GM20000 (cell line): ENCODE measurements around the gene DCANP1.

Source experiments
- DNase-seq: peaks from one replicate; pipeline ENCODE4 v3.0.0; 2012; ENCODE audit warnings: low spot score
- TF ChIP-seq, protein P1 (sequence below): IDR thresholded peaks from 2 replicates; pipeline ENCODE4 v1.5.1; 2012; ENCODE audit warnings: mild to moderate bottlenecking, control low read depth; ENCODE audit errors: extremely low read depth, missing control alignments

Gene DCANP1

DNA sequence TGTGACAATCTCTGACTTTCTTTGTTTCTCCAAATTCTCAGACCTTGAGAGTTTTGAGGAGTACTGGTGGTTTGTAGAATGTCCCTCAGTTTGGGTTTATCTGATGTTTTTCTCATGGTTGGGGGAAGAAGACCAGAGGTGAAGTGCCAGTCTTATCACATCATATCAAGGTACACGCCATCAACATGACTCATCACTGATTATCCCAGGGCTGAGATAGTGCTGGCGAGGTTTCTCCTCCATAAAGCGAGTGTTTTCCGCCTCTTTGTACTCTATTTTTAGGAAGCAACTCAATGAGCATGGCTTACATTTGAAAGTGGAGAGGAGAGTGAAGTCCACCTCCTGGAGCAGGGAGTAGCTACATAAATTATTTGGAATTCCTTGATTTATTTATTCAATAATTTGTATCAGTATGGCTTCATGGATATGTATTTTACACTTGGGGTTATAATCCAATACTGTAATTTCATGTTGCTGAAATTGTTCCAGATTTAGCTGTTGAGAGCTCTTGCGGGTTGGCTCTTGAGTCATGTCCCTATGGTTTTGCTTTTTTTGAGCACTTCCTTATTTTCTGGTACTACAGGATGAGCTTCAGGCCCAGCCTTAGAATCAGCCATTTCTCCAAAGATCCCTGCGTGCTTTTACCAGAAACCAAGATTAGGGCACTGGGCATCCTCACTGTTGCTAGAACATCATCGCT, 23.9 kb downstream of the DCANP1 start:
- TF ChIP-seq, protein P1, sequence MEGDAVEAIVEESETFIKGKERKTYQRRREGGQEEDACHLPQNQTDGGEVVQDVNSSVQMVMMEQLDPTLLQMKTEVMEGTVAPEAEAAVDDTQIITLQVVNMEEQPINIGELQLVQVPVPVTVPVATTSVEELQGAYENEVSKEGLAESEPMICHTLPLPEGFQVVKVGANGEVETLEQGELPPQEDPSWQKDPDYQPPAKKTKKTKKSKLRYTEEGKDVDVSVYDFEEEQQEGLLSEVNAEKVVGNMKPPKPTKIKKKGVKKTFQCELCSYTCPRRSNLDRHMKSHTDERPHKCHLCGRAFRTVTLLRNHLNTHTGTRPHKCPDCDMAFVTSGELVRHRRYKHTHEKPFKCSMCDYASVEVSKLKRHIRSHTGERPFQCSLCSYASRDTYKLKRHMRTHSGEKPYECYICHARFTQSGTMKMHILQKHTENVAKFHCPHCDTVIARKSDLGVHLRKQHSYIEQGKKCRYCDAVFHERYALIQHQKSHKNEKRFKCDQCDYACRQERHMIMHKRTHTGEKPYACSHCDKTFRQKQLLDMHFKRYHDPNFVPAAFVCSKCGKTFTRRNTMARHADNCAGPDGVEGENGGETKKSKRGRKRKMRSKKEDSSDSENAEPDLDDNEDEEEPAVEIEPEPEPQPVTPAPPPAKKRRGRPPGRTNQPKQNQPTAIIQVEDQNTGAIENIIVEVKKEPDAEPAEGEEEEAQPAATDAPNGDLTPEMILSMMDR = no peak
- no peak for DNase-seq

DNA sequence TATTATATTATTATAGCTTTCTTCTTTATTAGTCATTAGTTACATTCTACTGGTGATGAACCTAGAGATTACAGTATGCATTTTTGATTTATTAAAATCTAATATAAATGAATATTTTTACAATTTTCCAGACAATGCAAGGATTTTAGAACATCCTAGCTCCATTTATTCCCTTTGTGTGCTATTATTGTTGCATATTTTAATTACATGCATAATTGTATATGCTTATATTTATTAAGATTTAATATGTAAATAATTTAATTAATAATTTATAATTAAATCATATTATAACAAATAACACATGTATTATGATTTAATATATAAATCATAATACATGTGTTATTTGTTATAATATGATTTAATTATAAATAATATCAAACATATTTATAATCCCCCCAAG, 24.7 kb downstream of the DCANP1 start:
- no peak for DNase-seq
- TF ChIP-seq, protein P1 = no peak

DNA sequence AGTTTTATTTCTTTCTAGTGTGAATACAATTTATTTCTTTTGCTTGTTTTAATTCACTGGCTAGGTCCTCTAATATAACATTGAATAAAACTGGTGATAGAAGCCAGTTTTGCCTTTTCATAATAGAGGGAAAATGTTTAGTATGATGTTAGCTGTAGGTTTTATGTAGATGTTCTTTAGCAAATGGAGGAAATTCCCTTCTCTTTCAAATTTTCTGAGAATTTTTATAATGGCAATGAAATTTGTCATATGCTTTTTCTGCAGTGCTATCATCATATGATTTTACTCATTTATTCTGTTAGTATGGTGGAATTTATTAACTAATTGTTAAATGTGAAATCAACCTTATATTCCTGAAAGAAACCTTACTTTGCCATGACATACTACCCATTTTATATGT, 30.1 kb downstream of the DCANP1 start:
- TF ChIP-seq, protein P1 = no peak
- no peak for DNase-seq

DNA sequence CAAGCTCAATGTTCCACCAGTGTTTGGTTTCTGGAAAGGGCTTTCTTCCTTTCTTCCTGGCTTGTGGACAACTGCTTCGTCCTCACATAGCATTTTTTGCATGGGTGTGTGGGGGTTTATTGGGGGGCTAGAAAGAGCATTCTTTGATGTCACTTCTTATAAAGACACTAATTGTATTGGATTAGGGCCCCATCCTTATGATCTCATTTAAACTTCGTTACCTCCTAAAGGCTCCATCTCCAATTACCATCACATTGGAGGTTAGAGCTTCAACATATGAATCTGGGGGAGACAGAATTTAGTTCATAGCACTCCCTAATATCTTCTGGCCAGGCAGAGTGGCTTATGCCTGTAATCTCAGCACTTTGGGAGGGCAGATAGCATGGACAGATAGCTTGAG, 42.1 kb downstream of the DCANP1 start:
- TF ChIP-seq, protein P1 = no peak
- DNase-seq = no peak

DNA sequence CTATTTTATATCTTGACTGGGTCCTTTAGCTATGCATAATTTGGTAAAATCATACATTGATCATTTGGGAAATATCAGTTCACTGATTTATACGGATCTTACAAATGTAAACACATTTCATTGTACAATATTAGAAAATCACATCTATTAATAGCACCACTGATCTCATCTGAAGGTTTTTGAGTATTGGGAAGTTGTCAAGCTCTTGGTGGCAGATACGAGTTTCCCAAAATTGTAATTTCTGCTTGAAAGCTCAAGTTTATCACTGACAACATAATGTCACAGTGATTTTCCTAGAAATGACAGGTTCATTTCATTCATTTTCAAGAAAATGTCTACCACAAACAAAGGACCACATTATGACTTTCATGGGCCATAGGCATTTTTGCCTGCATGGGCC, 45.1 kb downstream of the DCANP1 start:
- TF ChIP-seq, protein P1 = no peak

DNA sequence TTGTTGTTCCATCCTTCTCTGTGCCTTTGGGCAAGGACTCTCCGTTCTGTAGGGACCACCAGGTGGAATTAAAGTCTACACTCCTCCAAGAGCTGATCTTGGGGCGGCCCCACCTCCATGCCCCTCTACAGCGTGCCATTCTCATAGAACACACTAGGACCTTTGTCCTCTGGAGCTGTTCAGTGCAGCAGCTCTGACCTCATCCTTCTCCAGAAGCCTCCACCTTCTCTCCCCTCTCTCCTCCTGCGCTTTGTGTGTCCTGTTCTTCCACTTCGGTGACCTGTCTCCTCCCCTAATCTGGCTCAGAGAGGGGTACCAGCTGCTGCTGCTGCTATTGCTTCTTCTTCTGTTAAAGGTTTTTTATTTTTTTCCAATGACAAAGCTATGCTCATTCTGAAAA, 46.3 kb downstream of the DCANP1 start:
- TF ChIP-seq, protein P1 = no peak
- DNase-seq = no peak

More for the DNA sequence above, 45.1 kb downstream of the DCANP1 start:
- DNase-seq = no peak

DNA sequence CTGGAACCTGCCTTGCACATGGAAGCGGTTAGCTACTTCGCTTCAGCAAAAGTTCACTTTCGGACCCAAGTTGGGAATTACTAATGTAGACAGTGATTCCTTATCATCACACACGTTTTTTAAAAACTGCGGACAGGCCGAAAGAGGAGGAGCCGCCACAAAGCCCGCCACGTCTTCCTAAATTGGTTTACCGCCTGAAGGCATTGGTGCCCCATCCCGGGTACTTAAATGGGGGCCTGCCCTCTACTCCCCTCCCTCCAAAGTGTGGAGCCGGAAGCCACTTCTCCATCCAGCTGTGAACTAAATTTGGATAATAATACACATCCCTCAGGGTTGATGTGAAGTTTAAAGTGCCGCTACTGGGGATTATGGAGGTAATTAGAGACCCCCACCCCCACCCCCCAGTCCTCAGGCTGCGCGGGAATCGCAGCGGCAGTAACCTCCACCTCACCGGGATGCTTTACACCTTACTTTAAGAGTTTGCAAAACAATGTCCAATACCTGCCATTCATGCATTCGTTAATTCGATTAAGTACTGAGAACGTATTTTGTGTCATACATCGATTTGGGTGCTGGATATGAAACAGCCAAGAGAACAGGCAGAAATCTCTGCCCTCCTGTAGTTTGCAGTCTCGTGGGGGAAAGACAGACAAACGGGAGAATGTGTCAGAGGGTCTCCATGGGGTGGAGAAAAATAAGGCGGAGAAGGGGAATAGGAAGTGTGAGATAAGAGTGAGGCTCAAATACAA, 47.2 kb downstream of the DCANP1 start:
- TF ChIP-seq, protein P1 = no peak
- DNase-seq = no peak
